GM12878 (cell line): ENCODE results near the gene NUDT9. TPM values are rescaled to one million over a fixed set of nuclear protein-coding genes. Genes with fewer than 3 reads are reported as not detected.

Experiments used
- ATAC-seq: fragments of 200-7000 bp; cut with Tn5 transposase; 3 replicates; pipeline ENCODE4 v1.9.1; 2020; ENCODE audit warnings: mild to moderate bottlenecking, moderate library complexity
- Bru-seq: library from RNA; stranded (reverse); fragments of 400-500 nt; gene quantifications from one replicate; lab custom pipeline; 2021; lab: Mats Ljungman, UMichigan
- BruChase-seq, 2 experiments: library from RNA; stranded (reverse); fragments of 400-500 nt; gene quantifications; one replicate each; lab custom pipeline; 2021; lab: Mats Ljungman, UMichigan
- BruUV-seq: library from RNA; stranded (reverse); fragments of 400-500 nt; replicated peaks from 2 replicates; lab custom pipeline; 2021; lab: Mats Ljungman, UMichigan
- CTCF ChIA-PET: fragments of 300-600 bp; sonication (Branson Sonifier 250); formaldehyde crosslinking; extraction: SDS; loops from one replicate; lab custom pipeline; 2021; ENCODE audit warnings: inconsistent platforms; lab: Yijun Ruan, JAX
- POLR2A ChIA-PET: fragments of 350-600 bp; formaldehyde crosslinking; extraction: SDS; loops from one replicate; lab custom pipeline; 2021; ENCODE audit warnings: inconsistent platforms; lab: Charles Lee
- RAD21 ChIA-PET: fragments of 300-600 bp; sonication (Branson Sonifier 250); formaldehyde crosslinking; loops from one replicate; lab custom pipeline; 2023; ENCODE audit warnings: antibody characterized with exemption; ENCODE audit not compliant: unreplicated experiment; lab: Charles Lee
- SMC1A ChIA-PET: fragments of 300-600 bp; sonication (Branson Sonifier 250); formaldehyde crosslinking; loops from one replicate; lab custom pipeline; 2023; ENCODE audit not compliant: unreplicated experiment, uncharacterized antibody; lab: Charles Lee
- DNase-seq: peaks from one replicate; pipeline ENCODE4 v3.0.0-alpha.2; 2011; ENCODE audit warnings: low read depth, low spot score
- FAIRE-seq: peaks from 3 replicates; lab custom pipeline; 2011; peaks lifted over from hg19 to GRCh38; lab: Jason Lieb, UNC
- H2AFZ ChIP-seq: 2 replicates; pipeline ENCODE4 v1.6.0; 2011; ENCODE audit warnings: low read depth, low read length, control low read depth; ENCODE audit not compliant: control insufficient read depth
- H3K27ac ChIP-seq: 2 replicates; pipeline ENCODE4 v1.5.1; 2011; ENCODE audit warnings: control low read depth; ENCODE audit not compliant: control insufficient read depth, insufficient read depth
- H3K27me3 ChIP-seq, 2 experiments: replicated peaks in 1 of 2; 2 replicates each; pipeline versions ENCODE4 v1.6.0 to v1.6.1; 2011; ENCODE audit warnings: low read length in 1 of 2; ENCODE audit not compliant: control insufficient read depth in 2 of 2, insufficient read depth in 2 of 2
- H3K36me3 ChIP-seq, 2 experiments: 2 replicates each; pipeline ENCODE4 v1.5.1; 2011; ENCODE audit warnings: low read length in 1 of 2; ENCODE audit not compliant: control insufficient read depth in 2 of 2, insufficient read depth in 2 of 2
- H3K4me1 ChIP-seq: 2 replicates; pipeline ENCODE4 v1.6.1; 2011; ENCODE audit warnings: mild to moderate bottlenecking, low read length, moderate library complexity, mixed read lengths; ENCODE audit not compliant: control insufficient read depth, insufficient read depth
- H3K4me2 ChIP-seq: 2 replicates; pipeline ENCODE4 v1.6.0; 2011; ENCODE audit warnings: control low read depth; ENCODE audit not compliant: control insufficient read depth, insufficient read depth
- H3K4me3 ChIP-seq: fragments of 200-600 bp; sonication (generic); 2 replicates; pipeline ENCODE4 v1.5.1; 2016
- H3K79me2 ChIP-seq: 2 replicates; pipeline ENCODE4 v1.6.0; 2011; ENCODE audit warnings: low read length; ENCODE audit not compliant: control insufficient read depth, insufficient read depth
- H3K9ac ChIP-seq: 2 replicates; pipeline ENCODE4 v1.8.0; 2011; ENCODE audit warnings: low read length, control low read depth, mixed read lengths; ENCODE audit not compliant: control insufficient read depth, insufficient read depth
- H3K9me3 ChIP-seq: replicated peaks from 3 replicates; pipeline ENCODE4 v1.5.1; 2011; ENCODE audit warnings: mild to moderate bottlenecking, low read length; ENCODE audit not compliant: control insufficient read depth, insufficient read depth
- H4K20me1 ChIP-seq: 2 replicates; pipeline ENCODE4 v1.6.0; 2011; ENCODE audit not compliant: control insufficient read depth, insufficient read depth
- BACH1 ChIP-seq: fragments of 450-650 bp; IDR thresholded peaks from 2 replicates; pipeline ENCODE4 v1.6.1; 2017; ENCODE audit warnings: mild to moderate bottlenecking, borderline replicate concordance
- BCL11A ChIP-seq: IDR thresholded peaks from 2 replicates; pipeline ENCODE4 v1.6.1; 2011; ENCODE audit warnings: low read depth, low read length
- CBX5 ChIP-seq: sonication (generic); IDR thresholded peaks from 2 replicates; pipeline ENCODE4 v1.6.1; 2016; ENCODE audit warnings: low read depth, moderate library complexity, mild to moderate bottlenecking, inconsistent platforms
- IRF4 ChIP-seq: IDR thresholded peaks from 2 replicates; pipeline ENCODE4 v1.6.1; 2011; ENCODE audit warnings: low read depth, low read length
- STAT1 ChIP-seq: fragments of 450-650 bp; conservative IDR thresholded peaks from 2 replicates; pipeline ENCODE4 v1.6.1; 2014; ENCODE audit warnings: antibody characterized with exemption, mild to moderate bottlenecking
- ZNF687 ChIP-seq: fragments of 450-650 bp; IDR thresholded peaks from 2 replicates; pipeline ENCODE4 v1.6.1; 2017; ENCODE audit warnings: mild to moderate bottlenecking, moderate library complexity
- WGBS: methylation state at CpG from one replicate; pipeline ENCODE4 v1.1.6; 2016; ENCODE audit warnings: low lambda C conversion rate; ENCODE audit not compliant: insufficient replicate concordance, insufficient coverage; ENCODE audit errors: missing lambda C conversion rate; 5-methylcytosine and 5-hydroxymethylcytosine counted together
- in situ Hi-C: fragments of 300-500 bp; cut with MboI; formaldehyde crosslinking; loops from 9 replicates; pipeline ENCODE4 v1.14.3; 2018; ENCODE audit warnings: mixed read lengths
- intact Hi-C: fragments of 100-400 bp; cut with micrococcal nuclease; formaldehyde crosslinking; loops from one replicate; pipeline ENCODE4 v1.14.2; 2022; ENCODE audit not compliant: unreplicated experiment
- long read RNA-seq, 2 experiments: library from polyadenylated mRNA; unstranded; transcript quantifications; one replicate each; pipeline ENCODE4 v2.0.0, GENCODE V29; 2019 to 2020
- polyA minus RNA-seq, 3 experiments: library from RNA; depleted of rRNA, polyadenylated mRNA; stranded (reverse); fragments of >200 nt; gene quantifications; 2 replicates each; pipeline ENCODE4 v1.2.3, GENCODE V29; 2011
- polyA plus RNA-seq, 11 experiments: library from polyadenylated mRNA; depleted of rRNA in 4 of 11; unstranded in 6 of 11; stranded (reverse) in 5 of 11; fragments of >200 nt; fragmentation: Nextera tagmentation in 4 of 11; fragmentation: Illumina TruSeq in 1 of 11; extraction: Ambion mirVana in 4 of 11; extraction: Trizol in 1 of 11; gene quantifications; 1 replicate in 1 of 11; 2 replicates in 10 of 11; pipeline versions ENCODE4 v1.2.1 to v1.2.3, GENCODE V29; 2011 to 2016; ENCODE audit warnings: inconsistent platforms in 2 of 11, missing spikeins in 2 of 11, low read depth in 1 of 11
- total RNA-seq, 4 experiments: library from RNA; depleted of rRNA in 3 of 4; stranded (reverse); fragments of >200 nt in 3 of 4; fragmentation: Illumina TruSeq in 1 of 4; extraction: Trizol in 1 of 4; gene quantifications; 2 replicates each; pipeline versions ENCODE4 v1.2.1 to v1.2.3, GENCODE V29; 2013 to 2021
- TF ChIP-seq, protein P1 (sequence below): IDR thresholded peaks from 2 replicates; pipeline ENCODE4 v1.6.1; 2011; ENCODE audit warnings: borderline replicate concordance, low read depth, mild to moderate bottlenecking, moderate library complexity, mixed read lengths, low read length; ENCODE audit not compliant: insufficient read depth; ENCODE audit errors: extremely low read length
- TF ChIP-seq, protein P2 (sequence below), 3 experiments: IDR thresholded peaks in 2 of 3; conservative IDR thresholded peaks in 1 of 3; 2 replicates each; pipeline ENCODE4 v1.5.1; 2011; ENCODE audit warnings: low read depth in 3 of 3, low read length in 3 of 3, mild to moderate bottlenecking in 3 of 3, control low read depth in 2 of 3, moderate library complexity in 2 of 3, inconsistent platforms in 1 of 3, mixed read lengths in 1 of 3; ENCODE audit not compliant: control insufficient read depth in 2 of 3, insufficient read depth in 1 of 3; ENCODE audit errors: extremely low read depth in 1 of 3

NUDT9 gene
- 15.4 and 17.2 TPM in 2 replicates for total RNA-seq (2013; cell fraction: nucleolus; rRNA removed)
- total RNA-seq (2014; rRNA removed): 7.2 and 9.0 TPM in 2 replicates
- 13.6 and 14.5 TPM in 2 replicates for total RNA-seq (2014; rRNA removed; fragmentation: Illumina TruSeq; extraction: Trizol)
- 9.8 and 10.7 TPM in 2 replicates for total RNA-seq (2021)
- 11.6 TPM for polyA plus RNA-seq (2011; ENCODE audit: low read depth)
- polyA plus RNA-seq (2011; rRNA removed): 18.0 and 20.6 TPM in 2 replicates
- polyA plus RNA-seq (2011; cell fraction: cytosol; rRNA removed): 8.6 and 9.0 TPM in 2 replicates
- polyA plus RNA-seq (2011; cell fraction: nucleus; rRNA removed): 8.8 and 12.6 TPM in 2 replicates
- 11.7 and 12.9 TPM in 2 replicates for polyA plus RNA-seq (2012)
- polyA plus RNA-seq (2014; fragmentation: Illumina TruSeq; extraction: Trizol): 16.2 and 22.8 TPM in 2 replicates
- polyA plus RNA-seq (2014; fragmentation: Nextera tagmentation; extraction: Ambion mirVana): 10 to 100 TPM in 1 of 2 experiments, 1 to 10 TPM in 1; 8.4 to 15.6 TPM
- polyA plus RNA-seq (2014; rRNA removed): 13.3 and 13.6 TPM in 2 replicates
- 10 to 100 TPM; 25.7 to 28.3 TPM for polyA plus RNA-seq (2016; fragmentation: Nextera tagmentation; extraction: Ambion mirVana)
- 7.3 and 7.5 TPM in 2 replicates for polyA minus RNA-seq (2011; rRNA and poly(A)+ RNA removed)
- polyA minus RNA-seq (2011; cell fraction: cytosol; rRNA and poly(A)+ RNA removed): 1.5 and 3.3 TPM in 2 replicates
- 6.5 and 19.9 TPM in 2 replicates for polyA minus RNA-seq (2011; cell fraction: nucleus; rRNA and poly(A)+ RNA removed)
- percentile 65 among the genes with signal in this experiment for Bru-seq, nascent RNA
- BruChase-seq, experiment 1, labeled RNA remaining after a 6-hour chase: percentile 62 among the genes with signal in this experiment
- BruChase-seq, experiment 2, labeled RNA remaining after a 2-hour chase: percentile 64 among the genes with signal in this experiment
- long read RNA-seq, experiment 1, transcript NUDT9-201 (8 exons, 1,701 nt): major isoform, 6 of 12 reads
- long read RNA-seq, experiment 1, partial matches to known transcripts: 1 of 12 reads
- long read RNA-seq, experiment 1, other reads (novel, unspliced or antisense): 4 of 12 reads
- long read RNA-seq, experiment 2, transcript NUDT9-203 (8 exons, 2,458 nt): minor isoform, 16 of 98 reads
- long read RNA-seq, experiment 2, transcript NUDT9-201 (8 exons, 1,701 nt): major isoform, 53 of 98 reads
- long read RNA-seq, experiment 2, partial matches to known transcripts: 12 of 98 reads
- long read RNA-seq, experiment 2, other reads (novel, unspliced or antisense): 16 of 98 reads

GRCh38 chr4:87422104-87423052 lies at the start of gene NUDT9:
Gene NUDT9, plus strand, starts transcription at chr4:87422573. Its CDS starts 333 bp downstream, at chr4:87422906.
- no peaks in the 10 kb centered on the region for H3K4me1 ChIP-seq
- peaks cover 29% of the 10 kb centered on the region for H3K79me2 ChIP-seq
- ChIA-PET RAD21 (interaction anchor here (0.6 to 2.6 kb wide), 4 partner anchors 31 to 69 kb away, joined by 3 to 12 read pairs (median 6); partner anchors contain the start of gene HSD17B11), CTCF (interaction anchor here (0.6 to 5.9 kb wide), 8 partner anchors 14 to 69 kb away, joined by 3 to 38 read pairs (median 4); partner anchors contain the start of gene HSD17B11), SMC1A (interaction anchor here (0.7 to 6.0 kb wide), 9 partner anchors 14 to 79 kb away, joined by 3 to 51 read pairs (median 4); partner anchors contain the start of gene HSD17B11), POLR2A (interaction anchor here (0.6 to 2.5 kb wide), 5 partner anchors 15 to 489 kb away, joined by 3 to 18 read pairs (median 3); partner anchors contain the start of gene HSD17B11)
- peak within 1 kb of the TSS; percentile 99 for H2AFZ ChIP-seq
- under 1% methylated on average over 58 of the region's 58 CpGs for WGBS
- H3K36me3 ChIP-seq: no peaks in the 10 kb centered on the region
- H3K4me3 ChIP-seq: peak within 1 kb of the TSS; percentile 96
- BruUV-seq: TSS peak; percentile 98
- H3K4me2 ChIP-seq: peak within 1 kb of the TSS; percentile 71
- no peaks in the 10 kb centered on the region for H3K9me3 ChIP-seq
- in situ Hi-C loops: no loop called here
- intact Hi-C loops: loop anchor here (1.0 to 2.0 kb wide), 2 partner anchors 31 to 42 kb away; partner anchors contain the start of gene HSD17B11
- FAIRE-seq (peak; percentile 7), ATAC-seq (peak; percentile 93), DNase-seq (peak; percentile 64)
- peak within 1 kb of the TSS; percentile 93 for H3K9ac ChIP-seq
- no peaks in the 10 kb centered on the region for H4K20me1 ChIP-seq
- no peaks in the 10 kb centered on the region for H3K27me3 ChIP-seq
- peak within 1 kb of the TSS; percentile 91 for H3K27ac ChIP-seq
- TF ChIP-seq BACH1 (0 out of 2 replicates have a peak, but pooled peaks have one; percentile 40), IRF4 (no peak; the same call in 1 of the 2 replicates), ZNF687 (peak; percentile 55; the same call in 1 of the 2 replicates), BCL11A (peak; percentile 27; the same call in 1 of the 2 replicates), STAT1 (0 out of 2 replicates have a peak, but pooled peaks have one; percentile 61), CBX5 (peak; percentile 79)
- TF ChIP-seq, protein P1, sequence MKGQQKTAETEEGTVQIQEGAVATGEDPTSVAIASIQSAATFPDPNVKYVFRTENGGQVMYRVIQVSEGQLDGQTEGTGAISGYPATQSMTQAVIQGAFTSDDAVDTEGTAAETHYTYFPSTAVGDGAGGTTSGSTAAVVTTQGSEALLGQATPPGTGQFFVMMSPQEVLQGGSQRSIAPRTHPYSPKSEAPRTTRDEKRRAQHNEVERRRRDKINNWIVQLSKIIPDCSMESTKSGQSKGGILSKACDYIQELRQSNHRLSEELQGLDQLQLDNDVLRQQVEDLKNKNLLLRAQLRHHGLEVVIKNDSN: peak; percentile 86
- TF ChIP-seq, protein P2, sequence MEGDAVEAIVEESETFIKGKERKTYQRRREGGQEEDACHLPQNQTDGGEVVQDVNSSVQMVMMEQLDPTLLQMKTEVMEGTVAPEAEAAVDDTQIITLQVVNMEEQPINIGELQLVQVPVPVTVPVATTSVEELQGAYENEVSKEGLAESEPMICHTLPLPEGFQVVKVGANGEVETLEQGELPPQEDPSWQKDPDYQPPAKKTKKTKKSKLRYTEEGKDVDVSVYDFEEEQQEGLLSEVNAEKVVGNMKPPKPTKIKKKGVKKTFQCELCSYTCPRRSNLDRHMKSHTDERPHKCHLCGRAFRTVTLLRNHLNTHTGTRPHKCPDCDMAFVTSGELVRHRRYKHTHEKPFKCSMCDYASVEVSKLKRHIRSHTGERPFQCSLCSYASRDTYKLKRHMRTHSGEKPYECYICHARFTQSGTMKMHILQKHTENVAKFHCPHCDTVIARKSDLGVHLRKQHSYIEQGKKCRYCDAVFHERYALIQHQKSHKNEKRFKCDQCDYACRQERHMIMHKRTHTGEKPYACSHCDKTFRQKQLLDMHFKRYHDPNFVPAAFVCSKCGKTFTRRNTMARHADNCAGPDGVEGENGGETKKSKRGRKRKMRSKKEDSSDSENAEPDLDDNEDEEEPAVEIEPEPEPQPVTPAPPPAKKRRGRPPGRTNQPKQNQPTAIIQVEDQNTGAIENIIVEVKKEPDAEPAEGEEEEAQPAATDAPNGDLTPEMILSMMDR (IDR thresholded peaks at IDR 0.05 in 2 of 3, conservative IDR thresholded peaks at IDR 0.05 in 1 of 3; ENCODE audit: control insufficient read depth in 2 of 3, extremely low read depth in 1 of 3, insufficient read depth in 1 of 3, low read depth in 3 of 3, low read length in 3 of 3): no peak
